GM21423 (cell line): Measurements from ENCODE around the gene KCNS1.

Experiments used
- ATAC-seq: cut with Tn5 transposase; IDR thresholded peaks from one replicate; pipeline ENCODE4 v1.9.1; 2021; ENCODE audit warnings: mild to moderate bottlenecking, moderate library complexity; ENCODE audit not compliant: unreplicated experiment

KCNS1 gene

DNA sequence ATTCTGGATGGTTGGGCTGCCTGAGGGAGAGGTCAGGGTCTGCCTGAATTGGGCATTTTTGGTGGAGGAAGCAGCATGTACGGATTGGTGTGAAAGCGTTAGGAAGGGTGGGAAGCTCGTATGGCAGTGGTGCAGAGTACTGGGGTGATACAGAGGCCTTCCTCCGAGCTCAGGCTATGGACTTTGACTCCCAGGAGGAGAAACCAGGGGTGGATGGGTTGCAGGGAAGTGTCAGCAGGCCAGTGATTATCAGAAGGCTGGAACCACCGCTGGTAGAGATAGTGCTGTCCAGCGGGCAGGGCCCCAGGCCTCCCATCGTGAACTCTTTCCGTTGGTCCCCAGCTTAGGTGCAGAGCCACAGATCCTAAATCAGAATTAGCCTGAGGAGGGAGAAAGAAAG is 8.7 kb upstream of the KCNS1 start:
- ATAC-seq: no peak

DNA sequence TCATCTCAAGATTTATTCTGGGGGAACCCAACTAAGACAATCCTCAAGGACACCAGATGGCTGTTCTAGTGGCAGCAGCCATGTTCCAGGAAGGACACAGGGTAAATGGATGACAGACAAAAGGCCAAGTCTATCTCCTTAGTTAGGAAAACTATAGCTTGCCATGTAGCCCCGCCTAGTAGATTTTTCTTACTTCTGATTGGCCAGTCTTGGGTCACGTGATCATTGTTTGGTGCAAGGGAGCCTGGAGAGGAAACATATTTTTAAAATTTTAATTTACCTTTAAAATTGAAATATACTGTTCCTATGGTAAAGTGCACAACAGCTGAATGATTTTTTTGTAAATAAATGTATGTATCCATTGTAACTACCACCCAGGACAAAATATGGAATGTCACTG is 4.4 kb upstream of the KCNS1 start:
- no peak for ATAC-seq

GRCh38 chr20:45104786-45105185 is 3.9 kb upstream of the KCNS1 start:
- no peak for ATAC-seq

- no peak for ATAC-seq
These were observed 2.1 kb upstream of the KCNS1 start for GRCh38 chr20:45103072-45103471.

GRCh38 chr20:45101333-45101850 is 465 bp upstream of the KCNS1 start:
- no peak for ATAC-seq

GRCh38 chr20:45098103-45098773 is 2.7 kb downstream of the KCNS1 start:
- ATAC-seq: no peak

GRCh38 chr20:45097485-45098102 is 3.3 kb downstream of the KCNS1 start:
- ATAC-seq: no peak

DNA sequence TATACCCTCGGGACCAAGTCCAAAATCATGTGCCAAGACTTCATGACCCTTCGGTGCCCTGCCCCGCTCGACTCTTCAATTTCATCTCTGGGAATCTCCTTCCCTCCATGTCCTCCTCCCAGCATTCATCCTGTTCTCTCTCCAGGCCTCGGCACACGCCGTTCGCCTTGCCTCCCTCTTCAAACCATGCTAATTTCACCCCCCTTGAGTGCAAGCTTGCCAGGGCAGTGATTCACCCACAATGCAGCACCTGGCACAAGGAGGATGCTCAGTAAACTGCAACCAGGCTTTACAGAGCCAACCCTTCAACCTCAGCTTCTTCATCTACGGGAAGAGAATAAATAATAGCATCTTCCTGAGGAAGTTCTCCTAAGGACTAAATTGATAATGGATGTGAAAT is 4.1 kb downstream of the KCNS1 start:
- ATAC-seq: no peak

GRCh38 chr20:45095805-45096238 is 5.1 kb downstream of the KCNS1 start:
- no peak for ATAC-seq

- no peak for ATAC-seq
These were observed 5.9 kb downstream of the KCNS1 start for GRCh38 chr20:45094864-45095574.

DNA sequence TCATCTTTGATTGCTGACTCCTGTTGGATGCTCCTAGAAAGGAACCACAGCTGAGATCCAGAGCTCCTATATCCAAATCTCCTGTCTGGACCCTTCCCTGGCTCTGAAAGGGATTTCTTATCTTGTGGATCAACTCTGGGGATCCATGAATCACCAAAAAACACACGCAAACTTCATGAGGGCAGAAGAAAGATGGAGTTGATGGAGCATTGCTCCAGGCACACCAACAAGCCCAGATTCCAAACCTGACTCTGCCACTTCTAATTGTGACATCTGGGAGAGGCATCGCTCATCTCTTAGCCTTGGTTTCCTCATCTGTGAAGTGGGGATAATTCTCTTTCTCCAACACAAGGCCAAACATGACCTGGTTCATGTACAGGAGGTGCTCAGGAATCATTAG is 6.7 kb downstream of the KCNS1 start:
- no peak for ATAC-seq

GRCh38 chr20:45092898-45093297 is 8.0 kb downstream of the KCNS1 start:
- ATAC-seq: no peak

DNA sequence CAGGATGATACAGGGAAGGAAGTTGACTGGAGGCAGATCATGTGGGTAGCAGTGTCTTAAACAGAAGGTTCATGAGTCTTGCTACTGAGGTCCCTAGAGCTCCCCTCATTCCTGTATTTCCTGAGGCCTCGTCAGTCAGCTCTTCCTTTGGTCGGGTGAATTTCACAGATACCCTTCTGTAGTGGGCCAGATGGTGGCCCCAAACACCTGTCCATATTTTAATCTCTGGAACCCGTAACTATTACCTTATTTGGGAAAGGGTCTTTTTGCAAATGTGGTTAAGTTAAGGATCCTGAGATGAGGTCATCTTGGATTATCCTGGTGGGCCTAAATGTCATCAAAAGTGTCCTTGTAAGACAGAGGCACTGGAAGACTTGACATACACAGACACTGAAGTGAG is 9.6 kb downstream of the KCNS1 start:
- no peak for ATAC-seq

GRCh38 chr20:45090481-45090880 is 10.4 kb downstream of the KCNS1 start:
- no peak for ATAC-seq

GRCh38 chr20:45088247-45088646 is 12.7 kb downstream of the KCNS1 start:
- no peak for ATAC-seq

- ATAC-seq: no peak
These were observed 13.1 kb downstream of the KCNS1 start for GRCh38 chr20:45087814-45088213.

DNA sequence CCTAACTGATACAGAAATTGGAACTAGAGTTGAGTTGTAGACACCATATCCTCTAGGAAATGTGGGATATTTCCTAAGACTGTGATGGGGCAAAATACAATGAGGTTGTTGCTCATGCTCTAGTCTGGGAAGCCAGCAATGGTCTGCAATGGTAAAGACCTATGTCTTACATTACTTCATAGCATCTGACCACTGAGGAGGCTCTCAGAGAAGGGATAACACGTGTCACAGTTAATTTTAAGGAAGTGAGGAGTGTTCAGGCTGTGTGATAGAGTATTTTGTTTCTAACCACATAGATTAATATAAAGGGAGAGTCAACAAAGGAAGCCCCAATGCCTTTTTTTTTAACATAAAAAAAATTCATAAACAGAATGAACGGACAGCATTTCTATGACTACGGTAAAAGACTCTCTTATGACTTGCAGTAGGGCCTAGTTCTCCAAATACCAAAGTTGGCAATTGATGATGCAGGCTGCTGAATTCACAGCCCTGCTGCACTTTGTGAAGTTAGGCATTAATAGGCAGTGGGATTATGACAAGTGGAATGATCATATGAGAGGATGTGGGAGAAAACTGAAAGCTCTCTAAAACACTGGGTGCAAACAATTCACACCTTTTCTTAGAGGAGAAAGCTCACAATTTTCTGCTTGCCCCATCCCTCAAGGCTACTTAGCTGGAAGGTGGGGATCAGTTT is 13.7 kb downstream of the KCNS1 start:
- no peak for ATAC-seq

GRCh38 chr20:45085867-45086266 is 15.1 kb downstream of the KCNS1 start:
- no peak for ATAC-seq

DNA sequence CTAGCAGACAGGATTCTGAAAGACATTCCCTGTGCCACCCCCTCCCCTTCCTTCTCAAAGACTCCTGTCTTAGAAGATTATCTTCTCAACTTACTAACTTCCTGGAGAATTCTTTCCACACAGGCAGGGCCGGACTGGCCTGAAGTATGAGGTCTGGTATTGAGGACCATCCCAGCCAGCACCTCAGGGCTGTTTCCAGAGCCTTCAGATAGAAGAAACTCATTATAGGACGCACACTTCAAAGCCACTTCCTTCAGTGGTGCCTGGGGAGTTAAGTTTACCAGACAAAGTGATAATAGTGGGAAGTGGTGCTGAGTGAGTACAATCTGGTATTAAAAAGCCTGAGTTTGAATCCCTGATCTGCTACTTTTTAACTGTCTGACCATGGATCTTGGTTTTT is 15.6 kb downstream of the KCNS1 start:
- no peak for ATAC-seq

DNA sequence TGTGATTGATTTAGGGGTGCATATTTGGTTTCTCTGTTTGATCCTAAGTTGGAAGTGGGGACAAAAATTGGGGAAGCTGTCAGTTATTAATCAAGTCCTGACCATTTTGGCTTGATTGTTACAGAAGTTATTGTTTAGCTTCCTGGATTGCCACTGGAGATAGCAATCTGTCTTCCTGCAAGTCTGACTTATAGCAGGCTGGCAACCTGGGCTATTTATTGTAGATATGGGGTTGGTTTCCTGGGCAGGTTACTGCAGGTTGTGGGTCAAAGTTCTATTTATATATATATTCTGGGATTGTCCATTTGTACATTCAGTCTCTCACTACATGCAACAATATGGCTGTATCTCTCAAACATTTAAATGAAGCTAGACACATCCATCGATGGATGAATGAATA is 17.8 kb downstream of the KCNS1 start:
- no peak for ATAC-seq

DNA sequence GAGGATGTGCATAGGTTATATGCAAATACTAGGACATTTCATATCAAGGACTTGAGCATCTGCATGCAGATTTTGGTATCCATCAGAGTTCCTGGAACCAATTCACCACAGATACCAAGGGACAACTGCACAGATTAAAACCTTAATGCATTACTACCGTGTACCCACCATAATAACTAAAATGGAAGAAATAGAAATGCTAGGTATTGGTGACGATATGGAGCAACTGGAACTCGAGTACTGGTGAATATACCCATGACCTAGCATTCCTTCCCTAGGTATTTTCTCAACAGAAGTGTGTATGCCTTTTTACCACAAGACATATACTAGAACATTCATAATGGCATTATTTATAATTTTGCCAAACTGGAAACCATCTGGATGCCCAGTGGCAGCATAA is 18.5 kb downstream of the KCNS1 start:
- ATAC-seq: no peak
